Mesendoderm (in vitro differentiated cells): ENCODE measurements around the gene FARP1.

Source experiments
- DNase-seq: peaks from one replicate; pipeline ENCODE4 v3.0.0; 2013
- H2AK5ac ChIP-seq: 2 replicates; pipeline ENCODE4 v1.6.1; 2013; ENCODE audit warnings: low read length, inconsistent platforms
- H2BK120ac ChIP-seq: 2 replicates; pipeline ENCODE4 v1.6.1; 2013; ENCODE audit warnings: low read depth, mild to moderate bottlenecking, low read length, moderate library complexity, mixed read lengths
- H2BK15ac ChIP-seq: replicated peaks from 2 replicates; pipeline ENCODE4 v1.6.1; 2013; ENCODE audit warnings: low read depth, mild to moderate bottlenecking, moderate library complexity
- H2BK5ac ChIP-seq: 2 replicates; pipeline ENCODE4 v1.6.1; 2013; ENCODE audit warnings: low read length, inconsistent platforms
- H3K18ac ChIP-seq: 2 replicates; pipeline ENCODE4 v1.6.1; 2013; ENCODE audit warnings: mild to moderate bottlenecking, low read length, mixed read lengths
- H3K23ac ChIP-seq: one replicate; pipeline ENCODE4 v1.6.1; 2013; ENCODE audit warnings: low read length
- H3K27ac ChIP-seq: 2 replicates; pipeline ENCODE4 v1.5.1; 2013; ENCODE audit warnings: low read depth, mild to moderate bottlenecking, inconsistent platforms, low read length, moderate library complexity
- H3K27me3 ChIP-seq: 2 replicates; pipeline ENCODE4 v1.6.1; 2013; ENCODE audit warnings: low read length, control low read depth, mild to moderate bottlenecking, inconsistent platforms; ENCODE audit not compliant: insufficient read depth, poor library complexity
- H3K36me3 ChIP-seq: 2 replicates; pipeline ENCODE4 v1.6.1; 2013; ENCODE audit warnings: low read length, inconsistent platforms; ENCODE audit not compliant: control insufficient read depth, insufficient read depth
- H3K4ac ChIP-seq: one replicate; pipeline ENCODE4 v1.6.1; 2013; ENCODE audit warnings: low read depth, mild to moderate bottlenecking, low read length, moderate library complexity
- H3K4me1 ChIP-seq: 2 replicates; pipeline ENCODE4 v1.6.1; 2013; ENCODE audit warnings: low read depth, low read length, inconsistent platforms; ENCODE audit not compliant: control insufficient read depth
- H3K4me2 ChIP-seq: 2 replicates; pipeline ENCODE4 v1.6.1; 2013; ENCODE audit warnings: low read length
- H3K4me3 ChIP-seq: 2 replicates; pipeline ENCODE4 v1.5.1; 2013; ENCODE audit warnings: mild to moderate bottlenecking, low read length
- H3K56ac ChIP-seq: one replicate; pipeline ENCODE4 v1.6.1; 2013; ENCODE audit warnings: low read length
- H3K79me1 ChIP-seq: 2 replicates; pipeline ENCODE4 v1.6.1; 2013; ENCODE audit warnings: low read length, inconsistent platforms
- H3K79me2 ChIP-seq: 2 replicates; pipeline ENCODE4 v1.6.1; 2013; ENCODE audit warnings: mild to moderate bottlenecking, low read length; ENCODE audit not compliant: control insufficient read depth, insufficient read depth
- H3K9ac ChIP-seq: 2 replicates; pipeline ENCODE4 v1.6.1; 2013; ENCODE audit warnings: low read length, inconsistent platforms
- H4K5ac ChIP-seq: one replicate; pipeline ENCODE4 v1.6.1; 2013; ENCODE audit warnings: low read length
- H4K8ac ChIP-seq: one replicate; pipeline ENCODE4 v1.6.1; 2013; ENCODE audit warnings: low read depth, mild to moderate bottlenecking, control low read depth, low read length, moderate library complexity
- WGBS: extraction: QIAGEN DNeasy Blood & Tissue Kit; methylation state at CpG from one replicate; pipeline ENCODE4 v1.1.7; 2013; ENCODE audit warnings: low lambda C conversion rate, missing lambda C conversion rate; ENCODE audit not compliant: insufficient coverage; ENCODE audit errors: extremely low coverage; 5-methylcytosine and 5-hydroxymethylcytosine counted together

The FARP1 gene

GRCh38 chr13:98147521-98147920 lies 4.6 kb downstream of the FARP1 start:
- Histone ChIP-seq H3K56ac (no peak overlapping the region), H3K9ac (no peak overlapping the region), H4K8ac (no peak overlapping the region), H2AK5ac (no peak overlapping the region), H2BK5ac (no peak overlapping the region), H3K27ac (no peak overlapping the region), H3K36me3 (no peaks in the 10 kb centered on the region), H3K4ac (no peak overlapping the region), H3K23ac (no peak overlapping the region), H3K4me2 (no peak overlapping the region), H3K18ac (no peak overlapping the region), H3K4me1 (peaks cover 9% of the 10 kb centered on the region), H3K27me3 (no peaks in the 10 kb centered on the region), H3K4me3 (no peak overlapping the region), H3K79me2 (peaks cover 53% of the 10 kb centered on the region), H3K79me1 (peaks cover 12% of the 10 kb centered on the region), H4K5ac (no peak overlapping the region), H2BK120ac (no peak overlapping the region), H2BK15ac (no peak overlapping the region)
- peak; percentile 23 for DNase-seq
- no CpG with 5 or more reads among the region's 5 CpGs for WGBS

- Histone ChIP-seq H3K4me3 (no peak overlapping the region), H3K79me1 (peaks cover 17% of the 10 kb centered on the region), H2BK120ac (no peak overlapping the region), H3K56ac (no peak overlapping the region), H4K8ac (no peak overlapping the region), H2AK5ac (no peak overlapping the region), H3K23ac (no peak overlapping the region), H2BK15ac (no peak overlapping the region), H3K9ac (no peak overlapping the region), H3K4me1 (peaks cover 5% of the 10 kb centered on the region), H3K4me2 (no peak overlapping the region), H3K36me3 (no peaks in the 10 kb centered on the region), H3K79me2 (peaks cover 54% of the 10 kb centered on the region), H2BK5ac (no peak overlapping the region), H3K27ac (no peak overlapping the region), H3K18ac (no peak overlapping the region), H3K27me3 (no peaks in the 10 kb centered on the region), H4K5ac (no peak overlapping the region), H3K4ac (no peak overlapping the region)
- no peak for DNase-seq
- no CpG with 5 or more reads among the region's 8 CpGs for WGBS
Observed at GRCh38 chr13:98150832-98151479, 8.1 kb downstream of the FARP1 start.

- no peak overlapping the region for H4K5ac ChIP-seq
- WGBS = 100% methylated on average over 1 of the region's 5 CpGs
Observed at GRCh38 chr13:98155475-98156109, 12.7 kb downstream of the FARP1 start.

GRCh38 chr13:98156259-98156658 lies 13.4 kb downstream of the FARP1 start:
- no peak overlapping the region for H3K18ac ChIP-seq
- no peak overlapping the region for H2BK5ac ChIP-seq
- H2BK120ac ChIP-seq = no peak overlapping the region
- H3K23ac ChIP-seq = no peak overlapping the region
- no peak overlapping the region for H4K5ac ChIP-seq
- H3K79me2 ChIP-seq = peaks cover 51% of the 10 kb centered on the region
- no peak overlapping the region for H3K4ac ChIP-seq
- no CpG with 5 or more reads among the region's 2 CpGs for WGBS
- H3K56ac ChIP-seq = no peak overlapping the region
- H2AK5ac ChIP-seq = no peak overlapping the region
- DNase-seq = no peak
- no peak overlapping the region for H3K9ac ChIP-seq
- no peak overlapping the region for H3K27ac ChIP-seq
- H2BK15ac ChIP-seq = no peak overlapping the region
- H3K79me1 ChIP-seq = peaks cover 34% of the 10 kb centered on the region
- H3K36me3 ChIP-seq = no peaks in the 10 kb centered on the region
- H3K27me3 ChIP-seq = no peaks in the 10 kb centered on the region
- no peak overlapping the region for H3K4me3 ChIP-seq
- no peak overlapping the region for H3K4me2 ChIP-seq
- H3K4me1 ChIP-seq = peaks cover 2% of the 10 kb centered on the region
- no peak overlapping the region for H4K8ac ChIP-seq

More at GRCh38 chr13:98155475-98156109, 12.7 kb downstream of the FARP1 start:
- peaks cover 53% of the 10 kb centered on the region for H3K79me2 ChIP-seq
- no peaks in the 10 kb centered on the region for H3K27me3 ChIP-seq
- no peak overlapping the region for H4K8ac ChIP-seq
- H3K4me3 ChIP-seq = no peak overlapping the region
- H2BK5ac ChIP-seq = no peak overlapping the region
- no peaks in the 10 kb centered on the region for H3K36me3 ChIP-seq
- no peak overlapping the region for H3K4me2 ChIP-seq
- H3K56ac ChIP-seq = no peak overlapping the region
- no peak overlapping the region for H3K18ac ChIP-seq
- H2BK15ac ChIP-seq = no peak overlapping the region
- peaks cover 2% of the 10 kb centered on the region for H3K4me1 ChIP-seq
- H3K79me1 ChIP-seq = peaks cover 36% of the 10 kb centered on the region
- H3K4ac ChIP-seq = no peak overlapping the region
- H2BK120ac ChIP-seq = no peak overlapping the region
- H3K23ac ChIP-seq = no peak overlapping the region
- DNase-seq = no peak
- H3K27ac ChIP-seq = no peak overlapping the region
- H2AK5ac ChIP-seq = no peak overlapping the region
- no peak overlapping the region for H3K9ac ChIP-seq

- no CpG with 5 or more reads among the region's 7 CpGs for WGBS
Observed at GRCh38 chr13:98157188-98157587, 14.3 kb downstream of the FARP1 start.

More at GRCh38 chr13:98157188-98157587, 14.3 kb downstream of the FARP1 start:
- no peak for DNase-seq
- no peak overlapping the region for H3K27ac ChIP-seq
- no peak overlapping the region for H3K56ac ChIP-seq
- H3K4me2 ChIP-seq = no peak overlapping the region
- no peak overlapping the region for H3K4me3 ChIP-seq
- no peak overlapping the region for H2BK15ac ChIP-seq
- no peak overlapping the region for H3K4ac ChIP-seq
- H2AK5ac ChIP-seq = no peak overlapping the region
- H3K23ac ChIP-seq = no peak overlapping the region
- peaks cover 2% of the 10 kb centered on the region for H3K4me1 ChIP-seq
- no peaks in the 10 kb centered on the region for H3K36me3 ChIP-seq
- H4K8ac ChIP-seq = no peak overlapping the region
- H2BK120ac ChIP-seq = no peak overlapping the region
- no peak overlapping the region for H3K9ac ChIP-seq
- H2BK5ac ChIP-seq = no peak overlapping the region
- peaks cover 38% of the 10 kb centered on the region for H3K79me1 ChIP-seq
- H3K27me3 ChIP-seq = no peaks in the 10 kb centered on the region
- no peak overlapping the region for H3K18ac ChIP-seq
- H4K5ac ChIP-seq = no peak overlapping the region
- peaks cover 54% of the 10 kb centered on the region for H3K79me2 ChIP-seq
